ENCODE measurements around the gene PRKCH.

Gene PRKCH

GRCh38 chr14:61381553-61381952 is 60.2 kb downstream of the PRKCH start:
- no peak overlapping the region for H3K27ac ChIP-seq (ENCODE audit: insufficient read depth, low read length, poor library complexity, severe bottlenecking)
- DNase-seq, result no peak
- H3K4me1 ChIP-seq (ENCODE audit: control insufficient read depth, insufficient read depth, low read length, poor library complexity, severe bottlenecking), result peaks cover 83% of the 10 kb centered on the region
- H3K36me3 ChIP-seq (ENCODE audit: control insufficient read depth, insufficient read depth, low read length), result no peaks in the 10 kb centered on the region
- no peaks in the 10 kb centered on the region for H3K9me3 ChIP-seq (ENCODE audit: control insufficient read depth, low read length)
- no peak overlapping the region for H3K4me3 ChIP-seq (ENCODE audit: insufficient read depth, low read depth, low read length, poor library complexity, severe bottlenecking)
- H3K27me3 ChIP-seq (replicated peaks; ENCODE audit: control insufficient read depth, insufficient read depth, low read length, poor library complexity, severe bottlenecking), result no peaks in the 10 kb centered on the region

DNA sequence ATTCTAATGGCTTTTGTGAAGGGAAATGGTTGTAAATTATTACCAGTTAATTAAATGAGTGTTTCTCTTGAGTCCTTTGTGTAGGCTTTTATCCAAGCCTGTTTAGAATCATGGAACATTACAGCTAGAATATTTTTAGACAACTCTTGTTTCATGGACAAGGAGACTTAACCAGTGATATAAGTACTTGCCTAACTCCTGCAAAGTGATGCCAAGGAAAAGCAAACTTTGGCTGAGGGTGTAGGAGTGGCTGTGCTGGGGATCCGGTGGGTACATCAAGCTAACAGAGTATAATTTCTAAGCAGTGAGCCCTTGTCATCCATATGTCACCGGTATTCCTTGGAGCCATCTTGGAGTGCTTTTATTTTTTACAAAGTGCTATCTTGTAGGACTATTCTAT is 61.5 kb downstream of the PRKCH start:
- H3K4me1 ChIP-seq (ENCODE audit: control insufficient read depth, insufficient read depth, low read length, poor library complexity, severe bottlenecking), result peaks cover 95% of the 10 kb centered on the region
- peak overlapping the region; percentile 25 for H3K27ac ChIP-seq (ENCODE audit: insufficient read depth, low read length, poor library complexity, severe bottlenecking)
- H3K4me3 ChIP-seq (ENCODE audit: insufficient read depth, low read depth, low read length, poor library complexity, severe bottlenecking), result peak overlapping the region; percentile 7
- no peaks in the 10 kb centered on the region for H3K36me3 ChIP-seq (ENCODE audit: control insufficient read depth, insufficient read depth, low read length)
- no peak for DNase-seq
- H3K27me3 ChIP-seq (replicated peaks; ENCODE audit: control insufficient read depth, insufficient read depth, low read length, poor library complexity, severe bottlenecking), result no peaks in the 10 kb centered on the region
- no peaks in the 10 kb centered on the region for H3K9me3 ChIP-seq (ENCODE audit: control insufficient read depth, low read length)

GRCh38 chr14:61385002-61385685 is 63.8 kb downstream of the PRKCH start:
- peak; percentile 33 to 52 (median 36) for DNase-seq
- no peaks in the 10 kb centered on the region for H3K9me3 ChIP-seq (ENCODE audit: control insufficient read depth, low read length)
- peak overlapping the region; percentile 60 for H3K27ac ChIP-seq (ENCODE audit: insufficient read depth, low read length, poor library complexity, severe bottlenecking)
- no peaks in the 10 kb centered on the region for H3K36me3 ChIP-seq (ENCODE audit: control insufficient read depth, insufficient read depth, low read length)
- H3K4me1 ChIP-seq (ENCODE audit: control insufficient read depth, insufficient read depth, low read length, poor library complexity, severe bottlenecking), result peaks cover 93% of the 10 kb centered on the region
- no peaks in the 10 kb centered on the region for H3K27me3 ChIP-seq (replicated peaks; ENCODE audit: control insufficient read depth, insufficient read depth, low read length, poor library complexity, severe bottlenecking)
- peak overlapping the region; percentile 3 for H3K4me3 ChIP-seq (ENCODE audit: insufficient read depth, low read depth, low read length, poor library complexity, severe bottlenecking)

DNA sequence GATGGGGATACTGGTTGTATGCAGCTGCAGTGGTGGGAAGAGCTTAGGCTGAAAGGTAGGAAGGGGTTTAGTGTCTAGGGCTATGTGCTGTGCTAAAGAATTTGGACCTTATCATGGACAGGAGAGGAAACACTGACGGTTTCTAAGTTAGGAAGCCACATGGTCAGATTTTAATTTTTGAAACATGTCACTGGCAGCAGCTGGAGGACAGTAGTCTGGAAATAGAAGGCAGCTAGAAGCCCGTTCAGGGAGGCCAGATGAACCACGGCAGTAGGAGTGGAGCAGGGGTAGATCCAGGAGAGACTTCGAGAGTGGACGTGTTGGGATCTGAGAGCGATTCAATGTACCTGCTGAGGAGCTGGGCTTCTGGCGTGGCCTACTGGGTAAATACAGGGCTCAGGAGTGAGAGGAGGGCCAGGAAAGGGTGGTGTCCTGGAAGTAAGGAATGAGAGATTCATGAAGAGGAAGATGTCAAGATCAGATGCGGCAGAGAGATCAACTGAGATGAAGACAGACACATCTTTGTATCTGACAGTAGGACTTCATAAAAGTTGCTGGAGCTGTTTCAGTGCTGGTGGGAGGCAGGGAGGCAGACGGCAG is 64.9 kb downstream of the PRKCH start:
- H3K27me3 ChIP-seq (replicated peaks; ENCODE audit: control insufficient read depth, insufficient read depth, low read length, poor library complexity, severe bottlenecking), result no peaks in the 10 kb centered on the region
- no peaks in the 10 kb centered on the region for H3K9me3 ChIP-seq (ENCODE audit: control insufficient read depth, low read length)
- no peak for DNase-seq
- no peak overlapping the region for H3K4me3 ChIP-seq (ENCODE audit: insufficient read depth, low read depth, low read length, poor library complexity, severe bottlenecking)
- H3K36me3 ChIP-seq (ENCODE audit: control insufficient read depth, insufficient read depth, low read length), result no peaks in the 10 kb centered on the region
- H3K27ac ChIP-seq (ENCODE audit: insufficient read depth, low read length, poor library complexity, severe bottlenecking), result peak overlapping the region; percentile 74
- H3K4me1 ChIP-seq (ENCODE audit: control insufficient read depth, insufficient read depth, low read length, poor library complexity, severe bottlenecking), result peaks cover 89% of the 10 kb centered on the region

- H3K4me1 ChIP-seq (ENCODE audit: control insufficient read depth, insufficient read depth, low read length, poor library complexity, severe bottlenecking), result peaks cover 88% of the 10 kb centered on the region
Measured at GRCh38 chr14:61387076-61387475, 65.7 kb downstream of the PRKCH start.

GRCh38 chr14:61388173-61388975 is 67.0 kb downstream of the PRKCH start:
- Histone ChIP-seq H3K9me3 (ENCODE audit: control insufficient read depth, low read length) (no peaks in the 10 kb centered on the region), H3K4me1 (ENCODE audit: control insufficient read depth, insufficient read depth, low read length, poor library complexity, severe bottlenecking) (peaks cover 78% of the 10 kb centered on the region), H3K27ac (ENCODE audit: insufficient read depth, low read length, poor library complexity, severe bottlenecking) (peak overlapping the region; percentile 74), H3K4me3 (ENCODE audit: insufficient read depth, low read depth, low read length, poor library complexity, severe bottlenecking) (peak overlapping the region; percentile 20), H3K36me3 (ENCODE audit: control insufficient read depth, insufficient read depth, low read length) (peaks cover 12% of the 10 kb centered on the region), H3K27me3 (replicated peaks; ENCODE audit: control insufficient read depth, insufficient read depth, low read length, poor library complexity, severe bottlenecking) (no peaks in the 10 kb centered on the region)
- peak in 2 of 3 donors; percentile 16 to 30 for DNase-seq

More at GRCh38 chr14:61387076-61387475, 65.7 kb downstream of the PRKCH start:
- H3K9me3 ChIP-seq (ENCODE audit: control insufficient read depth, low read length), result no peaks in the 10 kb centered on the region
- no peak overlapping the region for H3K4me3 ChIP-seq (ENCODE audit: insufficient read depth, low read depth, low read length, poor library complexity, severe bottlenecking)
- peaks cover 5% of the 10 kb centered on the region for H3K36me3 ChIP-seq (ENCODE audit: control insufficient read depth, insufficient read depth, low read length)
- H3K27me3 ChIP-seq (replicated peaks; ENCODE audit: control insufficient read depth, insufficient read depth, low read length, poor library complexity, severe bottlenecking), result no peaks in the 10 kb centered on the region
- no peak for DNase-seq
- H3K27ac ChIP-seq (ENCODE audit: insufficient read depth, low read length, poor library complexity, severe bottlenecking), result peak overlapping the region; percentile 74

- peaks cover 77% of the 10 kb centered on the region for H3K4me1 ChIP-seq (ENCODE audit: control insufficient read depth, insufficient read depth, low read length, poor library complexity, severe bottlenecking)
- H3K36me3 ChIP-seq (ENCODE audit: control insufficient read depth, insufficient read depth, low read length), result peaks cover 16% of the 10 kb centered on the region
- H3K27ac ChIP-seq (ENCODE audit: insufficient read depth, low read length, poor library complexity, severe bottlenecking), result peak overlapping the region; percentile 74
- H3K9me3 ChIP-seq (ENCODE audit: control insufficient read depth, low read length), result no peaks in the 10 kb centered on the region
- no peaks in the 10 kb centered on the region for H3K27me3 ChIP-seq (replicated peaks; ENCODE audit: control insufficient read depth, insufficient read depth, low read length, poor library complexity, severe bottlenecking)
- no peak overlapping the region for H3K4me3 ChIP-seq (ENCODE audit: insufficient read depth, low read depth, low read length, poor library complexity, severe bottlenecking)
- DNase-seq, result no peak
Measured at GRCh38 chr14:61388976-61389576, 67.7 kb downstream of the PRKCH start.

DNA sequence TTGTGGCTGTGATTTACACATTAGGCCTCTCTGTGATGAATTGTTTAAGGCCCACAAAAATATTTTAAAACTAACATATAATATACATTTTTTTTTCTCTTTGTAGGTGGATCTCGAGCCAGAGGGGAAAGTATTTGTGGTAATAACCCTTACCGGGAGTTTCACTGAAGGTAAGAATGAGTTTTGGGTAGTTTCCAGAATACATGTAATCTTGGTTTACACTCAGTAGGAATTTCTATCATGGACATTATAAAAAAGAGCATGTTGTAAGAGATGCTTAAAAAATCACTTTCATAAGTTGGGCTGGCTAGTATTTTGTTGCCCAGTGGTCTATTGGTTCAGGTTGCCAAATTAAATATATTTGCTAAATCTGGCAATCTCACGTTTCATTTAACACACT is 69.7 kb downstream of the PRKCH start:
- no peaks in the 10 kb centered on the region for H3K27me3 ChIP-seq (replicated peaks; ENCODE audit: control insufficient read depth, insufficient read depth, low read length, poor library complexity, severe bottlenecking)
- no peak for DNase-seq

DNA sequence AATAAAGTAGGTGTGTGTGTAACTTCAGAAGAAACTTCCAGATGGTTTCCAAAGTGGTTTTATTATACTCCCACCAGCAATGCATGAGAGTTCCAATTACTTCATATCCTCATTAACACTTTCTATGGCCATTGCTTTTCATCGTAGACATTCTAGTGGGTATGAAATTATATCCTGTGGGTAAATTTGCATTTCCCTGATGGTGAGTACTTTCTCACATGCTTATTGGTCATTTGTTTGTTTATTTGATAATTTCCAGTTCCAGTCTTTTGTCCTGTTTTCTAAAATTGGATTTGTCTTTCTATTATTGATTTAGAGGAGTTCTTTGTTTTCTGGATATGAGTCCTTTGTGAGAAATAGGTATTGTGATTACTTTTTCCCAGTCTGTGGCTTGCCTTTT is 70.9 kb downstream of the PRKCH start:
- H3K4me1 ChIP-seq (ENCODE audit: control insufficient read depth, insufficient read depth, low read length, poor library complexity, severe bottlenecking), result peaks cover 58% of the 10 kb centered on the region
- no peaks in the 10 kb centered on the region for H3K27me3 ChIP-seq (replicated peaks; ENCODE audit: control insufficient read depth, insufficient read depth, low read length, poor library complexity, severe bottlenecking)
- H3K27ac ChIP-seq (ENCODE audit: insufficient read depth, low read length, poor library complexity, severe bottlenecking), result peak overlapping the region; percentile 58
- peaks cover 16% of the 10 kb centered on the region for H3K36me3 ChIP-seq (ENCODE audit: control insufficient read depth, insufficient read depth, low read length)
- no peak overlapping the region for H3K4me3 ChIP-seq (ENCODE audit: insufficient read depth, low read depth, low read length, poor library complexity, severe bottlenecking)
- DNase-seq, result no peak
- no peaks in the 10 kb centered on the region for H3K9me3 ChIP-seq (ENCODE audit: control insufficient read depth, low read length)

More for the DNA sequence above, 69.7 kb downstream of the PRKCH start:
- Histone ChIP-seq H3K36me3 (ENCODE audit: control insufficient read depth, insufficient read depth, low read length) (peaks cover 16% of the 10 kb centered on the region), H3K4me1 (ENCODE audit: control insufficient read depth, insufficient read depth, low read length, poor library complexity, severe bottlenecking) (peaks cover 63% of the 10 kb centered on the region), H3K9me3 (ENCODE audit: control insufficient read depth, low read length) (no peaks in the 10 kb centered on the region), H3K4me3 (ENCODE audit: insufficient read depth, low read depth, low read length, poor library complexity, severe bottlenecking) (peak overlapping the region; percentile 37), H3K27ac (ENCODE audit: insufficient read depth, low read length, poor library complexity, severe bottlenecking) (peak overlapping the region; percentile 58)
